ENCODE data around the gene CMTM5.

GRCh38 chr14:23399591-23399990 is 22.7 kb downstream of the CMTM5 start:
- TF ChIP-seq REST (IDR thresholded peaks at IDR 0.05; ENCODE audit: low read depth): no peak
- no peak for TF ChIP-seq CTCF (IDR thresholded peaks at IDR 0.05 in 2 of 3, conservative IDR thresholded peaks at IDR 0.05 in 1 of 3; ENCODE audit: borderline replicate concordance in 1 of 3, insufficient read depth in 1 of 3, low read depth in 2 of 3, low read length in 2 of 3)
- TF ChIP-seq EZH2 (IDR thresholded peaks at IDR 0.05): no peak
- no peak for TF ChIP-seq TCF7L2 (IDR thresholded peaks at IDR 0.05; ENCODE audit: borderline replicate concordance, extremely low read depth, insufficient read depth, insufficient read length)
- TF ChIP-seq FOSL1 (IDR thresholded peaks at IDR 0.05; ENCODE audit: low read depth): no peak
- TF ChIP-seq POLR2A (IDR thresholded peaks at IDR 0.05; ENCODE audit: borderline replicate concordance, extremely low read depth, insufficient read depth, insufficient read length): no peak
- TF ChIP-seq EZH2phosphoT487 (IDR thresholded peaks at IDR 0.05; ENCODE audit: borderline replicate concordance): no peak
- no peak for TF ChIP-seq CEBPB (IDR thresholded peaks at IDR 0.05; ENCODE audit: low read depth)
- TF ChIP-seq SP1 (IDR thresholded peaks at IDR 0.05; ENCODE audit: low read depth): no peak

Data from HCT116 (cell line).